SK-N-DZ (cell line): ENCODE measurements around the gene ENOX1.
"Not testable (repeated sequence)": the region's sequence is repeated elsewhere in the genome, so short reads cannot be mapped to it uniquely, and the experiment has no call there.

Source experiments
- DNase-seq: peaks from one replicate; pipeline ENCODE4 v3.0.0-alpha.2; 2015; ENCODE audit warnings: low spot score

The ENOX1 gene

GRCh38 chr13:43432958-43433357, 353.8 kb downstream of the ENOX1 start:
- DNase-seq = no peak

DNA sequence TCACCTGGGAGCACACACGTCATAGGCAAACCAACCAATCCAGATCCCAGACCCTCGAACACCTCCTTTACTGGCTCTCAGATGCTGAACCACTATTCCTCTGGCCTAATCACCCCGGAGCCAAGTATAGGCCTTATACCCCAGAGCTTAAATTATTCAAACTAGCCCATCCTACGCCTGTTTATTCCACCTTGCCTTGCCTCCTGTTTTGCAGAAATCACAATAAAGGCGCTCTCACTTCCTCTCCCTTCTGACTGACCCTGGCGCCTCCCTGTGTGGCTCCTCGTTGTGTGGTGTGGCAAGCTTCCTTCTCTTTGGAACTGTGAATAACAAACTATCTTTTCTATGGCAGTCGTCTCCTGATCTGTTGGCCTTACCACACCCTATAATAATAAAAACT, 354.9 kb downstream of the ENOX1 start:
- no peak for DNase-seq

- no peak for DNase-seq
These were observed 355.5 kb downstream of the ENOX1 start for GRCh38 chr13:43431290-43431716.

DNA sequence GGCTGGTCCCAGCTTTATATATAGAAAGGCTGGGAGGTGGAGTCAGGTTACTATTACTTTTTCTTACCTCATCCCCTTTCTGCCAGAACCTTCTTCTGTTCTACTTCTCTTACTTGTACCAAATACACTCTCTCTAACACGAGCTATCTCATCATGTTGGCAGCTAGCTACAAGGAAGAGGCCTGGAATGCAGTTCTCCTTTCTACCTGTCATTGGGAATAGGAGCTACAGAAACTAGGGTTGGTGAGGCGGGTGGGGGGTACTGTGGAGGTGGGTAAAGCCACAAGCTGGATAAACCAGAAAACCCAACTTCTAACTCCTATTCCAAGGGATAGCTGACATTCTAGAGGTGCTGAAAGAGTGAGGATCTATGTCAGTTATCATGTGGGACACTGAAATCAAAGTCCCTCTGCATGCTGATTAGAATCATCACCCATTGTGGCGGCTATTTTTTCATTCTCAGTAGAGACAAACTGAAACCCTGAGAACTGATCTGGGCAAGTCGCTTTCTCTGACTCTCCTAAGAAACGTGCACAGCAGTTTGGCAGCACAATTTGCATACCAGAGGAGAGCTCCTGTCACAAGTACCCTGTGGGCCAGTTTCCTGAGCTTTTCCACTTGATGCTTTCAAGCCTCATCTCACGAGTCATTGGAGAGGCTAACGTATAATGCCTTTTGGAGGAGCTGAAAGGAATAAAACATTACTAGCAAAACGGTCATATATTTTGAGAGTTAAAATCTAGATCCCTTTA, 358.1 kb downstream of the ENOX1 start:
- no peak for DNase-seq

DNA sequence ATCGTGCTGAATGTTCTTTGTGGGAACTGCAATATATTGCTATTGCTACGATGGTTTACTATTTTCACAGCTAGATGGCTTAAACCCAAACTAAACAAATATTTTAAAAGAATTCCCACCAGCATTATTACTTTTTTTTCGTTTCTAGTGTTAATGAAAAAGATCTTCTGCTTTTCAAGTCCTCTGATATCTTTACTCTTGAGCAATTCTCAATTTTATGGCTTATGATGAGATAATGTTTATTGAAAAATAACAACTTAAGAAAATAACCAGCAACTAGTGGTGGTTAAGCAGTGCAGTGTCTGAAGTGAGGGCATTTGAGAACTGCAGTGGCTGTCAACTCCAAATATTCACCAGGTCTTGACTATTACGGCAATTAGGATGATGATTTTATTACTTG, 360.4 kb downstream of the ENOX1 start:
- no peak for DNase-seq

- no peak for DNase-seq
These were observed 361.5 kb downstream of the ENOX1 start for GRCh38 chr13:43425234-43425633.

DNA sequence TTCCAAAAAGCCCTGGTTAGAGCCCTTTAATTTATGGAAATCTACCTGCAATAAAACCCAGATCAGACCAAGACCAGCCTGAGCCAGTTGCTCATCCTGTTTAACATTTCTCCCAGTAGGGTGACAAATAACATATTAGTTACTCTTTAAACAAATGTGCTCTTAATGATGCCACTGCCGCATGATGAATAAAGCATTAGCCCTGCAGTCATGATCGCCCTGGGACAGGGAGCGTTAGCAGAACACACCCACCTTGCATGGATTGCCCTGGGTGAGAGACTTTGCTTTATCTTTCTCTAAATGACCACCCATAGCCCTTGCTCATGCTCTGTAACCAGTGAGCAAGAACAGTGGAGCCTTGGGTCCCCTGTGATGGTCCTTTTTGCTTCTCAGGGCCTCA, 362.4 kb downstream of the ENOX1 start:
- no peak for DNase-seq

DNA sequence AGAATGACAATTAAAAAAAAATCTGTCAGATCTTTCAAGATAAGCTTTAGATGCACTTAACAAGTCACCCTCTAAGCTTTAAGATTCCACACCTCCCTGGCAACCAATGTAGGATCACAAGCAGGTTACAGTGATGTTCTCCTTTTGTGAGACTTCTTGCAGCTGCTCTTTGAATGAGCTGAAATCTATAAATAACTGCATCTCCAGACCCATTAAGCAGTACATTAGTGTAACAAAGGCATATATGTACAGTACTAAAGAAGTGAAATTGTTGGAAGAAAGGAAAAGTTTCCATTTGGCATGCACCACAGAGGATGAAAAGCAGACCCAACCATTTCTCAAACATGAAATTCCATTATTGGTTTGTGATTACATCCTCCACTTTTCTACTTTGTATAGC, 364.7 kb downstream of the ENOX1 start:
- DNase-seq = no peak

DNA sequence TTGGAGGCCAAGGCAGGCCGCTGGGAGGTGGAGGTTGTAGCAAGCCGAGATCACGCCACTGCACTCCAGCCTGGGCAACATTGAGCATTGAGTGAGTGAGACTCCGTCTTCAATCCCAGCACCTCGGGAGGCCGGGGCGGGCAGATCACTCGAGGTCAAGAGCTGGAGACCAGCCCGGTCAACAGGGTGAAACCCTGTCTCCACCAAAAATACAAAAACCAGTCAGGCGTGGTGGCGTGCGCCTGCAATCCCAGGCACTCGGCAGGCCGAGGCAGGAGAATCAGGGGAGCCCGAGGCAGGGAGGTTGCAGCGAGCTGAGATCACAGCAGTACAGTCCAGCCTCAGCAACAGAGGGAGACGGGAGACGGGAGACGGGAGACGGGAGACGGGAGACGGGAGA, 369.9 kb downstream of the ENOX1 start:
- DNase-seq = not testable (repeated sequence)

DNA sequence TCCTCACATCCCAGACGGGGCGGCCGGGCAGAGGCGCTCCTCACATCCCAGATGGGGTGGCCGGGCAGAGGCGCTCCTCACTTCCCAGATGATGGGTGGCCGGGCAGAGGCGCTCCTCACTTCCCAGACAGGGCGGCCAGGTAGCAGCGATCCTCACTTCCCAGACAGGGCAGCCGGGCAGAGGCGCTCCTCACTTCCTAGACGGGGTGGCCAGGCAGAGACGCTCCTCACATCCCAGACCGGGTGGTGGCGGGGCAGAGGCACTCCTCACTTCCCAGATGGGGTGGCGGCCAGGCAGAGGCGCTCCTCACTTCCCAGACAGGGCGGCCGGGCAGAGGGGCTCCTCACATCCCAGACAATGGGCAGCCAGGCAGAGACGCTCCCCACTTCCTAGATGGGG, 370.4 kb downstream of the ENOX1 start:
- DNase-seq = not testable (repeated sequence)

DNA sequence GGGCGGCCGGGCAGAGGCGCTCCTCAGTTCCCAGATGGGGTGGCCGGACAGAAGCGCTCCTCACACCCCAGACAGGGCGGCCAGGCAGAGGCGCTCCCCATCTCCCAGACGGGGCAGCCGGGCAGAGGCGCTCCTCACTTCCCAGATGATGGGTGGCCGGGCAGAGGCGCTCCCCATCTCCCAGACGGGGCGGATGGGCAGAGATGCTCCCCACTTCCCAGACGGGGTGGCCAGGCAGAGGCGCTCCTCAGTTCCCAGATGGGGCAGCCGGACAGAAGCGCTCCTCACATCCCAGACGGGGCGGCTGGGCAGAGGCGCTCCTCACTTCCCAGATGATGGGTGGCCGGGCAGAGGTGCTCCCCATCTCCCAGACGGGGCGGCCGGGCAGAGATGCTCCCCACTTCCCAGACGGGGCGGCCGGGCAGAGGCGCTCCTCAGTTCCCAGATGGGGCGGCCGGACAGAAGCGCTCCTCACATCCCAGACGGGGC, 370.8 kb downstream of the ENOX1 start:
- DNase-seq = not testable (repeated sequence)

GRCh38 chr13:43414111-43414510, 372.7 kb downstream of the ENOX1 start:
- no peak for DNase-seq

DNA sequence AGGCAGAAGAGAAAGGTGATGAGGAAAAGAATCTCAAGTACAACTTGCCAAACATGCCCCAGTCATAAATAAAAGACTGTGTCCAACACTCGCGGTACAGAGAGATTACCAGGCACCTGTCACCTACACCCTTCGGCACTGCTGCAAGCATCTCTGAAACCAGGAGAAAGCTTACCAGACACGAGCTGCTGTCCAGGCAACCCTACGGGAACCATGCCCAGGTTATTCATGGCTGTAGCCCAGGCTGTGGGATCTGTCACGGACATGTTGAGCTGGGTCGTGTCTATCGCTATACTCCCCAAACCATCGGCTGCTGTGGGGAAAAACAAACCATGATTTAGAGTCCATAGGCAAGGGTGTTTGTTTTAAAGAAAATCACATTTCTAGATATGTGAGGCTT, 375.0 kb downstream of the ENOX1 start:
- no peak for DNase-seq

DNA sequence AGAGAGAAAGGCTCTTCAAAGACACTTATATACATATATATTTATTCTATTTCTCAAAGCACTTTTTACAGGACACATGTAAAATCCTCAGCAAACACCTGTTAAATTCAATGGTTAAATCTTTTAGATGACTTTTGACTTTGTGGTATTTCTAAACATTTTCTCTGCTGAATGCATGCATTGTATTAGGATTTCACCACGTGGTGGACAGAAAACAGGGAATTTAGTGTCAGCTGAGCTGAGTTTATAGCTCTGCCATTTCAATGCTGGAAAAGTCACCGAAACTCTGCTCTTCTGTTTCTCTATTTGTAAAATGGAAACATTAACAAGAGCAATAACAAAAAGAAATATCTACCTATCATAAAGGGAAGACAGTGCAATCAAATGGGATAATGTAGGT, 375.6 kb downstream of the ENOX1 start:
- no peak for DNase-seq

GRCh38 chr13:43408274-43408673, 378.5 kb downstream of the ENOX1 start:
- DNase-seq = no peak

- DNase-seq = no peak
These were observed 379.7 kb downstream of the ENOX1 start for GRCh38 chr13:43407023-43407581.

- DNase-seq = no peak
These were observed 381.3 kb downstream of the ENOX1 start for GRCh38 chr13:43405457-43405856.

- no peak for DNase-seq
These were observed 384.4 kb downstream of the ENOX1 start for GRCh38 chr13:43402380-43402779.

GRCh38 chr13:43401361-43401760, 385.4 kb downstream of the ENOX1 start:
- DNase-seq = peak; percentile 12

GRCh38 chr13:43397111-43397510, 389.7 kb downstream of the ENOX1 start:
- no peak for DNase-seq

GRCh38 chr13:43391036-43391435, 395.7 kb downstream of the ENOX1 start:
- DNase-seq = no peak

DNA sequence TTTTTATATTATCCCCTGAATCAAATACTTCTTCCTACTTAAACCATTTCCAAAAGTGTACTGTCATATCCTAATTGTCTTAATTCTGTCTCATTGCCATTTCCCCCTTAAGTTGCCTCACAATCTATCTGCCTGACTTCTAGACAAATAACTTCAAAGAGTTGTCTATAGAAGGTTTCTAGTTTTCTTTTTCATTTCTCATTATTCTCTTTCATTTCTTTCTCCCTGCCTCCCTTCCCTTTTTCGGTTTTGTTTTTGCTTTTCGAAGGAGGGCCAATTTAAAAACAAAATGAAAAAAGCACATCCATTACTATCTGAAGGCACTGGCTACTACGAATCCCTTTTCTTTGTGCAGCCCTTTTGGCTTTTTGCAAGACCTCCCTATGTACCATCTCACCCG, 396.2 kb downstream of the ENOX1 start:
- no peak for DNase-seq

- DNase-seq = no peak
These were observed 396.8 kb downstream of the ENOX1 start for GRCh38 chr13:43389983-43390382.
